HepG2 (cell line): ENCODE results near the gene EVL. TPM values are rescaled to one million over a fixed set of nuclear protein-coding genes. Genes with fewer than 3 reads are reported as not detected.

Experiments used
- ATAC-seq: fragments of 200-7000 bp; cut with Tn5 transposase; 3 replicates; pipeline ENCODE4 v1.9.1; 2020; ENCODE audit warnings: mild to moderate bottlenecking, moderate library complexity
- BruUV-seq: library from RNA; stranded (reverse); fragments of 400-500 nt; replicated peaks from 2 replicates; lab custom pipeline; 2021; lab: Mats Ljungman, UMichigan
- CTCF ChIA-PET: fragments of 300-600 bp; formaldehyde crosslinking; extraction: SDS; loops from one replicate; lab custom pipeline; 2021; ENCODE audit warnings: low total read pairs, inconsistent platforms, low intra/inter-chr PET ratio; lab: Yijun Ruan, JAX
- POLR2A ChIA-PET: fragments of 350-600 bp; sonication (Branson Sonifier 250); formaldehyde crosslinking; loops from one replicate; lab custom pipeline; 2020; ENCODE audit warnings: antibody characterized with exemption, inconsistent platforms; lab: Yijun Ruan, JAX
- DNase-seq: peaks from one replicate; pipeline ENCODE4 v3.0.0-alpha.2; 2015; ENCODE audit warnings: low spot score
- FAIRE-seq: peaks from 3 replicates; lab custom pipeline; 2011; peaks lifted over from hg19 to GRCh38; lab: Jason Lieb, UNC
- H2AFZ ChIP-seq: one replicate; pipeline ENCODE4 v1.6.1; 2011; ENCODE audit warnings: low read length, inconsistent platforms
- H3K27ac ChIP-seq: fragments of 300-600 bp; 3 replicates; pipeline ENCODE4 v1.8.0; 2011; ENCODE audit warnings: mixed run types, mild to moderate bottlenecking, mixed read lengths, low read length, inconsistent platforms; ENCODE audit not compliant: insufficient read depth; ENCODE audit errors: extremely low read length
- H3K27me3 ChIP-seq, 2 experiments: fragments of 200-600 bp in 1 of 2; 2 replicates in 1 of 2; 3 replicates in 1 of 2; pipeline versions ENCODE4 v1.6.0 to v1.8.0; 2011; ENCODE audit warnings: low read length in 2 of 2, mild to moderate bottlenecking in 2 of 2, moderate library complexity in 2 of 2, inconsistent platforms in 1 of 2; ENCODE audit not compliant: insufficient read depth in 2 of 2, control insufficient read depth in 1 of 2
- H3K36me3 ChIP-seq, 2 experiments: fragments of 200-600 bp in 1 of 2; replicated peaks in 1 of 2; 2 replicates in 1 of 2; 3 replicates in 1 of 2; pipeline versions ENCODE4 v1.5.1 to v1.8.0; 2011; ENCODE audit warnings: low read length in 2 of 2, inconsistent platforms in 1 of 2; ENCODE audit not compliant: insufficient read depth in 2 of 2, control insufficient read depth in 1 of 2
- H3K4me1 ChIP-seq: 2 replicates; pipeline ENCODE4 v1.5.1; 2012; ENCODE audit warnings: low read length, inconsistent platforms; ENCODE audit not compliant: insufficient read depth
- H3K4me2 ChIP-seq: 2 replicates; pipeline ENCODE4 v1.6.0; 2011; ENCODE audit warnings: low read depth, low read length, inconsistent platforms
- H3K4me3 ChIP-seq, 3 experiments: fragments of 200-600 bp in 1 of 3; sonication (generic), shearing (Covaris generic) in 1 of 3; replicated peaks in 1 of 3; 2 replicates each; pipeline ENCODE4 v1.5.1; 2011 to 2016; ENCODE audit warnings: low read length in 3 of 3, inconsistent platforms in 2 of 3, low read depth in 2 of 3, mild to moderate bottlenecking in 2 of 3, control low read depth in 1 of 3, mixed read lengths in 1 of 3; ENCODE audit not compliant: insufficient read depth in 1 of 3
- H3K79me2 ChIP-seq: one replicate; pipeline ENCODE4 v1.6.1; 2011; ENCODE audit warnings: low read length, inconsistent platforms; ENCODE audit not compliant: insufficient read depth
- H3K9ac ChIP-seq: 2 replicates; pipeline ENCODE4 v1.6.0; 2011; ENCODE audit warnings: mild to moderate bottlenecking, low read depth, low read length, inconsistent platforms; ENCODE audit not compliant: insufficient read depth
- H3K9me3 ChIP-seq: 2 replicates; pipeline ENCODE4 v1.5.1; 2012; ENCODE audit warnings: mild to moderate bottlenecking, low read length
- H4K20me1 ChIP-seq: 2 replicates; pipeline ENCODE4 v1.6.0; 2011; ENCODE audit warnings: inconsistent platforms, mild to moderate bottlenecking, low read length, moderate library complexity; ENCODE audit not compliant: insufficient read depth
- ZNF136 ChIP-seq: sonication (generic); formaldehyde crosslinking; IDR thresholded peaks from 2 replicates; pipeline ENCODE4 v1.8.1; 2022; ENCODE audit warnings: low read depth, mild to moderate bottlenecking, moderate library complexity, missing genetic modification reagents
- ZNF225 ChIP-seq: sonication (generic); formaldehyde crosslinking; IDR thresholded peaks from 2 replicates; pipeline ENCODE4 v1.4.0; 2020; ENCODE audit warnings: mild to moderate bottlenecking, missing genetic modification reagents
- ZNF24 ChIP-seq: fragments of 450-650 bp; IDR thresholded peaks from 2 replicates; pipeline ENCODE4 v1.6.1; 2017; ENCODE audit warnings: antibody characterized with exemption, mild to moderate bottlenecking
- WGBS: methylation state at CpG from one replicate; pipeline ENCODE4 v1.1.6; 2017; ENCODE audit warnings: low lambda C conversion rate; 5-methylcytosine and 5-hydroxymethylcytosine counted together
- in situ Hi-C: cut with HindIII; loops from 2 replicates; pipeline ENCODE4 v1.10.0; 2017; ENCODE audit warnings: low pct_unique_long_range_greater_than_20kb; ENCODE audit not compliant: extremely low pct_ligation_motif_present
- intact Hi-C: fragments of 100-400 bp; cut with micrococcal nuclease; formaldehyde crosslinking; loops from one replicate; pipeline ENCODE4 v1.10.0; 2022; ENCODE audit not compliant: unreplicated experiment
- polyA plus RNA-seq, 8 experiments: library from polyadenylated mRNA; depleted of rRNA in 3 of 8; stranded (reverse) in 7 of 8; unstranded in 1 of 8; fragments of >200 nt; fragmentation: Illumina TruSeq in 4 of 8; extraction: Trizol in 4 of 8; gene quantifications; 2 replicates each; pipeline versions ENCODE4 v1.2.1 to v1.2.3, GENCODE V29; 2011 to 2016; ENCODE audit warnings: low read depth in 4 of 8, missing spikeins in 1 of 8, mixed read lengths in 1 of 8; ENCODE audit not compliant: insufficient read depth in 1 of 8
- total RNA-seq, 5 experiments: library from RNA; depleted of rRNA; stranded (reverse); fragments of >200 nt; fragmentation: Illumina TruSeq; extraction: Trizol; gene quantifications; 2 replicates each; pipeline ENCODE4 v1.2.3, GENCODE V29; 2016; ENCODE audit warnings: low read depth in 1 of 5
- TF ChIP-seq, protein P1 (sequence below): sonication (generic); formaldehyde crosslinking; IDR thresholded peaks from 2 replicates; pipeline ENCODE4 v1.4.0; 2020; ENCODE audit warnings: missing genetic modification reagents
- TF ChIP-seq, protein P2 (sequence below), 2 experiments: sonication (generic) in 1 of 2; formaldehyde crosslinking in 1 of 2; IDR thresholded peaks; 2 replicates each; pipeline versions ENCODE4 v1.5.1 to v1.6.1; 2011 to 2020; ENCODE audit warnings: borderline replicate concordance in 1 of 2, low read depth in 1 of 2, low read length in 1 of 2, mild to moderate bottlenecking in 1 of 2, missing genetic modification reagents in 1 of 2, moderate library complexity in 1 of 2
- TF ChIP-seq, protein P3 (sequence below): sonication (generic); formaldehyde crosslinking; IDR thresholded peaks from 2 replicates; pipeline ENCODE4 v1.5.0; 2020; ENCODE audit warnings: missing genetic modification reagents
- TF ChIP-seq, protein P4 (sequence below): sonication (generic); formaldehyde crosslinking; IDR thresholded peaks from 2 replicates; pipeline ENCODE4 v1.9.0; 2022; ENCODE audit warnings: low read depth, missing genetic modification reagents

EVL gene
- total and polyA plus RNA-seq, 2 of the 13 experiments (the other 11 are each of a cell fraction or from before 2014, with no cell fraction given): 15.1 to 31.2 TPM

DNA sequence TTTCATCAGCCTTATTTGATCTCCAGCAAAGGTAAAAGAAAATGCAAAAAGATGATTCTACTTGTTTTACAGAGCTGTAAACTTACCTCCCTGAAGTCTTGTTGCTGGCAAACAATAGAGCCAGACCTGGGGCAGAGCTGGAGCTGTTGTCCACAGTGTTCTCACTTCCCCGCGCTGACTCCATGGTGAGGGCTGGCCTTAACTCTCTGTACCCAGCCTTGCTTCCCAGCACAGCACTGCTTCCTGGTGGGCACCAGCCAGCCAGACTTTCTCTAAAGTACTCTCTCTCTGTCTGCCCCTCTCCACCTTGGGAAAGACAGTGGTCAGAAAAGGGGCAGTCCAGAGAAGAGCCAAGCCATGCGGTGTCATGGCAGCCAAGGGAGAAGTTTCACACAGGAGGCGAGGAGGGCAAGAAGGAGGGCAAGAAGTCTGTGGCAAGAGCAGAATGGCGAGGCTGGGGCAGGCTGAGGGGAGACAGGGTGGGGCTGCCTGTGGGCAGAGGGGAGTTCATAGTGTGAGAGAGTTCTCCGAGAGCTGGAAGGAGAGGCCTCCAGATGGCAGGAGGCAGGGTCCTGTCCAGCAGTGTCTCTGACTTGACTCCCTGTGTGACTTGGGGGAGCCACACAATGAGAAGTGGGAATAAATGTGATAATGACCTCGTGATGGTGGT, 9.3 kb downstream of the EVL start:
- Histone ChIP-seq H3K9me3 (no peaks in the 10 kb centered on the region), H3K36me3 (no peaks in the 10 kb centered on the region), H3K9ac (no peak overlapping the region), H4K20me1 (no peaks in the 10 kb centered on the region), H3K4me3 (no peak overlapping the region), H3K4me2 (no peak overlapping the region), H2AFZ (no peak overlapping the region), H3K4me1 (no peaks in the 10 kb centered on the region), H3K27me3 (no peaks in the 10 kb centered on the region), H3K79me2 (no peaks in the 10 kb centered on the region), H3K27ac (no peak overlapping the region)
- CTCF ChIA-PET: no interaction called here
- FAIRE-seq: no peak
- over 99% methylated on average over 7 of the region's 7 CpGs for WGBS
- TF ChIP-seq, protein P1, sequence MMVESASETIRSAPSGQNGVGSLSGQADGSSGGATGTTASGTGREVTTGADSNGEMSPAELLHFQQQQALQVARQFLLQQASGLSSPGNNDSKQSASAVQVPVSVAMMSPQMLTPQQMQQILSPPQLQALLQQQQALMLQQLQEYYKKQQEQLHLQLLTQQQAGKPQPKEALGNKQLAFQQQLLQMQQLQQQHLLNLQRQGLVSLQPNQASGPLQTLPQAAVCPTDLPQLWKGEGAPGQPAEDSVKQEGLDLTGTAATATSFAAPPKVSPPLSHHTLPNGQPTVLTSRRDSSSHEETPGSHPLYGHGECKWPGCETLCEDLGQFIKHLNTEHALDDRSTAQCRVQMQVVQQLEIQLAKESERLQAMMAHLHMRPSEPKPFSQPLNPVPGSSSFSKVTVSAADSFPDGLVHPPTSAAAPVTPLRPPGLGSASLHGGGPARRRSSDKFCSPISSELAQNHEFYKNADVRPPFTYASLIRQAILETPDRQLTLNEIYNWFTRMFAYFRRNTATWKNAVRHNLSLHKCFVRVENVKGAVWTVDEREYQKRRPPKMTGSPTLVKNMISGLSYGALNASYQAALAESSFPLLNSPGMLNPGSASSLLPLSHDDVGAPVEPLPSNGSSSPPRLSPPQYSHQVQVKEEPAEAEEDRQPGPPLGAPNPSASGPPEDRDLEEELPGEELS (CRISPR knock-in tag): no peak
- TF ChIP-seq ZNF225 (CRISPR knock-in tag) (no peak), ZNF136 (CRISPR knock-in tag) (no peak), ZNF24 (no peak)
- TF ChIP-seq, protein P2, sequence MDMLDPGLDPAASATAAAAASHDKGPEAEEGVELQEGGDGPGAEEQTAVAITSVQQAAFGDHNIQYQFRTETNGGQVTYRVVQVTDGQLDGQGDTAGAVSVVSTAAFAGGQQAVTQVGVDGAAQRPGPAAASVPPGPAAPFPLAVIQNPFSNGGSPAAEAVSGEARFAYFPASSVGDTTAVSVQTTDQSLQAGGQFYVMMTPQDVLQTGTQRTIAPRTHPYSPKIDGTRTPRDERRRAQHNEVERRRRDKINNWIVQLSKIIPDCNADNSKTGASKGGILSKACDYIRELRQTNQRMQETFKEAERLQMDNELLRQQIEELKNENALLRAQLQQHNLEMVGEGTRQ (IDR thresholded peaks at IDR 0.05; ENCODE audit: low read depth, low read length): no peak
- TF ChIP-seq, protein P2 (CRISPR knock-in tag; IDR thresholded peaks at IDR 0.05; ENCODE audit: borderline replicate concordance): no peak
- TF ChIP-seq, protein P3, sequence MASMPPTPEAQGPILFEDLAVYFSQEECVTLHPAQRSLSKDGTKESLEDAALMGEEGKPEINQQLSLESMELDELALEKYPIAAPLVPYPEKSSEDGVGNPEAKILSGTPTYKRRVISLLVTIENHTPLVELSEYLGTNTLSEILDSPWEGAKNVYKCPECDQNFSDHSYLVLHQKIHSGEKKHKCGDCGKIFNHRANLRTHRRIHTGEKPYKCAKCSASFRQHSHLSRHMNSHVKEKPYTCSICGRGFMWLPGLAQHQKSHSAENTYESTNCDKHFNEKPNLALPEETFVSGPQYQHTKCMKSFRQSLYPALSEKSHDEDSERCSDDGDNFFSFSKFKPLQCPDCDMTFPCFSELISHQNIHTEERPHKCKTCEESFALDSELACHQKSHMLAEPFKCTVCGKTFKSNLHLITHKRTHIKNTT (CRISPR knock-in tag): no peak
- TF ChIP-seq, protein P4, sequence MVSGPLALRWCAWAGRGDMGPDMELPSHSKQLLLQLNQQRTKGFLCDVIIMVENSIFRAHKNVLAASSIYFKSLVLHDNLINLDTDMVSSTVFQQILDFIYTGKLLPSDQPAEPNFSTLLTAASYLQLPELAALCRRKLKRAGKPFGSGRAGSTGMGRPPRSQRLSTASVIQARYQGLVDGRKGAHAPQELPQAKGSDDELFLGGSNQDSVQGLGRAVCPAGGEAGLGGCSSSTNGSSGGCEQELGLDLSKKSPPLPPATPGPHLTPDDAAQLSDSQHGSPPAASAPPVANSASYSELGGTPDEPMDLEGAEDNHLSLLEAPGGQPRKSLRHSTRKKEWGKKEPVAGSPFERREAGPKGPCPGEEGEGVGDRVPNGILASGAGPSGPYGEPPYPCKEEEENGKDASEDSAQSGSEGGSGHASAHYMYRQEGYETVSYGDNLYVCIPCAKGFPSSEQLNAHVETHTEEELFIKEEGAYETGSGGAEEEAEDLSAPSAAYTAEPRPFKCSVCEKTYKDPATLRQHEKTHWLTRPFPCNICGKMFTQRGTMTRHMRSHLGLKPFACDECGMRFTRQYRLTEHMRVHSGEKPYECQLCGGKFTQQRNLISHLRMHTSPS (CRISPR knock-in tag): no peak
- DNase-seq: no peak
- in situ Hi-C loops (no loop called here), intact Hi-C loops (no loop called here)
- POLR2A ChIA-PET: no interaction called here
- ATAC-seq: no peak
- BruUV-seq: no TSS peak
